Stomach (tissue), 9 donors: ENCODE measurements around the gene STYX. TPM values are rescaled to one million over a fixed set of nuclear protein-coding genes. Genes with fewer than 3 reads are reported as not detected.

ENCODE experiments used
- DNase-seq, 2 donors: peaks; one replicate each; pipeline versions ENCODE4 v3.0.0 to v3.0.0-alpha.2; 2013 to 2019
- H3K27ac ChIP-seq, 5 donors: fragments of 200-600 bp in 4 of 5; sonication (generic) in 4 of 5; one replicate each; pipeline ENCODE4 v1.5.1; 2013 to 2019; ENCODE audit warnings: mild to moderate bottlenecking in 1 of 5, moderate library complexity in 1 of 5
- H3K27me3 ChIP-seq, 3 donors: fragments of 200-600 bp; sonication (generic); one replicate each; pipeline ENCODE4 v1.5.1; 2017 to 2019; ENCODE audit warnings: mixed run types in 1 of 3
- H3K36me3 ChIP-seq, 4 donors: fragments of 200-600 bp; sonication (generic); 1 replicate in 3 of 4; 2 replicates in 1 of 4; pipeline ENCODE4 v1.5.1; 2016 to 2019
- H3K4me1 ChIP-seq, 4 donors: fragments of 200-600 bp; sonication (generic); one replicate each; pipeline ENCODE4 v1.5.1; 2016 to 2019
- H3K4me3 ChIP-seq, 4 donors: fragments of 200-600 bp; sonication (generic) in 3 of 4; one replicate each; pipeline ENCODE4 v1.5.1; 2016 to 2019; ENCODE audit warnings: mild to moderate bottlenecking in 1 of 4
- H3K9me3 ChIP-seq, 4 donors: fragments of 200-600 bp; sonication (generic); one replicate each; pipeline ENCODE4 v1.5.1; 2016 to 2019
- CTCF ChIP-seq, 7 experiments: fragments of 450-650 bp in 4 of 7; fragments of 200-600 bp in 3 of 7; sonication (generic) in 3 of 7; IDR thresholded peaks; one replicate each; pipeline ENCODE4 v1.5.1; 2016 to 2019; ENCODE audit warnings: antibody characterized with exemption in 7 of 7, control low read depth in 2 of 7, mild to moderate bottlenecking in 1 of 7
- EP300 ChIP-seq: sonication (generic); formaldehyde crosslinking; IDR thresholded peaks from one replicate; pipeline ENCODE4 v1.6.1; 2017; ENCODE audit warnings: antibody characterized with exemption
- POLR2A ChIP-seq, 4 donors: fragments of 450-650 bp; IDR thresholded peaks; one replicate each; pipeline ENCODE4 v1.6.1; 2016; ENCODE audit warnings: antibody characterized with exemption in 4 of 4, control low read depth in 2 of 4, mild to moderate bottlenecking in 1 of 4, moderate library complexity in 1 of 4
- POLR2AphosphoS5 ChIP-seq, 3 donors: sonication (generic); formaldehyde crosslinking; IDR thresholded peaks; one replicate each; pipeline ENCODE4 v1.6.1; 2016; ENCODE audit warnings: antibody characterized with exemption in 3 of 3
- WGBS, 5 donors: extraction: QIAGEN DNeasy Blood & Tissue Kit in 3 of 5; methylation state at CpG; one replicate each; pipeline versions ENCODE4 v1.1.5 to v1.1.7; 2013 to 2018; 5-methylcytosine and 5-hydroxymethylcytosine counted together
- intact Hi-C: fragments of 100-400 bp; cut with DNase I; formaldehyde crosslinking; loops from one replicate; pipeline ENCODE4 v1.15.1; 2023; ENCODE audit warnings: low total_unique reads
- polyA plus RNA-seq, 3 donors: library from polyadenylated mRNA; stranded (reverse); fragments of 200-250 nt; gene quantifications; one replicate each; pipeline ENCODE4 v1.2.3, GENCODE V29; 2013
- small RNA-seq, 4 donors: library from RNA; depleted of rRNA; stranded (forward); fragments of <200 nt; gene quantifications; one replicate each; pipeline ENCODE3, GENCODE V24; 2016
- total RNA-seq, 5 donors: library from RNA; depleted of rRNA; stranded (reverse); fragments of >200 nt; gene quantifications; one replicate each; pipeline versions ENCODE4 v1.1.0 to v1.2.3, GENCODE V29; 2014 to 2016
- donor health status: healthy with polysubstance abuse.
- donor health status: Bipolar disorder and iron deficiency.
- donor health status: healthy.

STYX gene
- total and polyA plus RNA-seq, 8 donors, result 4.8 to 23.3 (median 10.0) TPM

- intact Hi-C loops, result no loop called here
- Histone ChIP-seq H3K4me1 (no peaks in the 10 kb centered on the region), H3K27ac (no peak overlapping the region), H3K9me3 (no peaks in the 10 kb centered on the region), H3K27me3 (no peaks in the 10 kb centered on the region), H3K36me3 (no peaks in the 10 kb centered on the region), H3K4me3 (no peak overlapping the region)
- no peak for DNase-seq
- TF ChIP-seq CTCF (IDR thresholded peaks at IDR 0.05) (no peak), POLR2A (IDR thresholded peaks at IDR 0.05) (no peak), POLR2AphosphoS5 (IDR thresholded peaks at IDR 0.05) (no peak), EP300 (no peak)
- 57 to 95% (median 91%) methylated on average over 1 of the region's 1 CpG for WGBS, 5 donors
Observed at GRCh38 chr14:52808101-52808500, 78.1 kb downstream of the STYX start.

GRCh38 chr14:52821805-52822250 lies 91.9 kb downstream of the STYX start:
- H3K27me3 ChIP-seq, result no peaks in the 10 kb centered on the region
- intact Hi-C loops, result no loop called here
- DNase-seq, result no peak
- no peak overlapping the region for H3K27ac ChIP-seq
- WGBS, 5 donors, result 39 to 61% (median 48%) methylated on average over 7 of the region's 7 CpGs
- H3K36me3 ChIP-seq, result no peaks in the 10 kb centered on the region
- no peaks in the 10 kb centered on the region for H3K9me3 ChIP-seq
- H3K4me3 ChIP-seq, result no peak overlapping the region
- TF ChIP-seq POLR2A (IDR thresholded peaks at IDR 0.05) (no peak), POLR2AphosphoS5 (IDR thresholded peaks at IDR 0.05) (no peak), EP300 (no peak), CTCF (IDR thresholded peaks at IDR 0.05) (no peak)
- peaks cover 0 to 4% (median 0%) of the 10 kb centered on the region in 4 donors for H3K4me1 ChIP-seq

GRCh38 chr14:52824462-52824861 lies 94.5 kb downstream of the STYX start:
- no peaks in the 10 kb centered on the region for H3K9me3 ChIP-seq
- no peak overlapping the region for H3K27ac ChIP-seq
- H3K27me3 ChIP-seq, result no peaks in the 10 kb centered on the region
- H3K36me3 ChIP-seq, result no peaks in the 10 kb centered on the region
- no peak for TF ChIP-seq CTCF (IDR thresholded peaks at IDR 0.05)
- no peak for TF ChIP-seq EP300
- no peak for TF ChIP-seq POLR2AphosphoS5 (IDR thresholded peaks at IDR 0.05)
- TF ChIP-seq POLR2A (IDR thresholded peaks at IDR 0.05), result no peak
- intact Hi-C loops, result no loop called here
- no peak for DNase-seq
- H3K4me3 ChIP-seq, result no peak overlapping the region
- H3K4me1 ChIP-seq, result peaks cover 0 to 4% (median 0%) of the 10 kb centered on the region in 4 donors
- WGBS, 5 donors, result 35 to 55% (median 38%) methylated on average over 4 of the region's 4 CpGs

Small RNA genes within 50 kb of the gene (small RNA-seq; reads per million reads assigned to genes)
- 0 to 0.15 (median 0) reads per million in 4 donors for gene AL139317.2

Other genes with a start within 250 kb of the STYX start
- 10 to 100 TPM in 2 of 5 donors, 1 to 10 TPM in 3; 4.5 to 30.3 (median 9.4) TPM for gene TXNDC16, start 177.7 kb upstream of the STYX start, total RNA-seq
- 1 to 10 TPM; 1.4 to 2.2 (median 1.5) TPM for gene TXNDC16, start 177.7 kb upstream of the STYX start, polyA plus RNA-seq
- gene GPR137C, start 177.3 kb upstream of the STYX start, total RNA-seq, result 1 to 10 TPM in 1 of 5 donors, under 1 TPM in 2, not detected in 2; 0.43 to 3.9 (median 0.45) TPM
- under 1 TPM in 2 of 3 donors, not detected in 1; 0.25 to 0.50 TPM for gene GPR137C, start 177.3 kb upstream of the STYX start, polyA plus RNA-seq
- 100 to 1,000 TPM in 1 of 5 donors, 10 to 100 TPM in 4; 52.1 to 105 (median 57.8) TPM for gene ERO1A, start 34.6 kb upstream of the STYX start, total RNA-seq
- 10 to 100 TPM in 2 of 3 donors, 1 to 10 TPM in 1; 6.9 to 49.4 (median 33.4) TPM for gene ERO1A, start 34.6 kb upstream of the STYX start, polyA plus RNA-seq
- gene PSMC6, start 23.0 kb upstream of the STYX start, total RNA-seq, result 100 to 1,000 TPM in 4 of 5 donors, 10 to 100 TPM in 1; 21.0 to 357 (median 118) TPM
- gene PSMC6, start 23.0 kb upstream of the STYX start, polyA plus RNA-seq, result 10 to 100 TPM; 58.8 to 79.1 (median 65.2) TPM
- 10 to 100 TPM; 22.2 to 76.8 (median 29.0) TPM for gene GNPNAT1, start 61.4 kb downstream of the STYX start, total RNA-seq
- 10 to 100 TPM in 2 of 3 donors, 1 to 10 TPM in 1; 7.6 to 25.8 (median 24.3) TPM for gene GNPNAT1, start 61.4 kb downstream of the STYX start, polyA plus RNA-seq
- gene FERMT2, start 220.9 kb downstream of the STYX start, total RNA-seq, result 100 to 1,000 TPM in 2 of 5 donors, 10 to 100 TPM in 3; 44.3 to 213 (median 90.9) TPM
- gene FERMT2, start 220.9 kb downstream of the STYX start, polyA plus RNA-seq, result 10 to 100 TPM; 25.9 to 41.9 (median 28.3) TPM